Prostate gland (tissue), 2 donors: ENCODE data around the gene SPARCL1. TPM values are rescaled to one million over a fixed set of nuclear protein-coding genes. Genes with fewer than 3 reads are reported as not detected.

ENCODE experiments used
- DNase-seq: peaks from one replicate; pipeline ENCODE4 v3.0.0-alpha.2; 2019; ENCODE audit warnings: low spot score
- H3K27ac ChIP-seq, 2 donors: fragments of 200-600 bp; sonication (generic); 2 replicates each; pipeline ENCODE4 v1.5.1; 2017 to 2019
- H3K27me3 ChIP-seq: fragments of 200-600 bp; sonication (generic); replicated peaks from 2 replicates; pipeline ENCODE4 v1.5.1; 2019; ENCODE audit not compliant: insufficient read depth
- H3K36me3 ChIP-seq, 2 donors: fragments of 200-600 bp; sonication (generic); 1 replicate in 1 of 2; 2 replicates in 1 of 2; pipeline versions ENCODE4 v1.5.1 to v1.8.1; 2017 to 2019
- H3K4me1 ChIP-seq: fragments of 200-600 bp; sonication (generic); replicated peaks from 2 replicates; pipeline ENCODE4 v1.5.1; 2019
- H3K4me3 ChIP-seq, 2 donors: fragments of 200-600 bp; sonication (generic); 2 replicates each; pipeline ENCODE4 v1.5.1; 2017 to 2019
- H3K9me3 ChIP-seq: fragments of 200-600 bp; sonication (generic); 2 replicates; pipeline ENCODE4 v1.5.1; 2017
- CTCF ChIP-seq, 4 experiments: fragments of 200-600 bp in 2 of 4; fragments of 450-650 bp in 2 of 4; sonication (generic) in 2 of 4; IDR thresholded peaks; 1 replicate in 3 of 4; 2 replicates in 1 of 4; pipeline ENCODE4 v1.5.1; 2016 to 2019; ENCODE audit warnings: antibody characterized with exemption in 4 of 4, mild to moderate bottlenecking in 2 of 4, moderate library complexity in 2 of 4
- POLR2A ChIP-seq: fragments of 450-650 bp; IDR thresholded peaks from one replicate; pipeline ENCODE4 v1.6.1; 2016; ENCODE audit warnings: antibody characterized with exemption, mild to moderate bottlenecking
- POLR2AphosphoS5 ChIP-seq: sonication (generic); formaldehyde crosslinking; IDR thresholded peaks from one replicate; pipeline ENCODE4 v1.6.1; 2017; ENCODE audit warnings: antibody characterized with exemption
- WGBS: methylation state at CpG from one replicate; pipeline ENCODE4 v1.1.5; 2018; 5-methylcytosine and 5-hydroxymethylcytosine counted together
- intact Hi-C: fragments of 100-400 bp; cut with DNase I; formaldehyde crosslinking; loops from one replicate; pipeline ENCODE4 v1.14.2; 2022
- total RNA-seq, 2 donors: library from RNA; depleted of rRNA; stranded (reverse); fragments of >200 nt; gene quantifications; one replicate each; pipeline ENCODE4 v1.1.0, GENCODE V29; 2016

Gene SPARCL1
- total RNA-seq, 2 donors from 2014 or later = 248 to 377 TPM

- no peak for TF ChIP-seq CTCF (IDR thresholded peaks at IDR 0.05)
- TF ChIP-seq POLR2A = no peak
- no peak for TF ChIP-seq POLR2AphosphoS5
- Histone ChIP-seq H3K9me3 (no peaks in the 10 kb centered on the region), H3K4me3 (no peak overlapping the region), H3K36me3 (no peaks in the 10 kb centered on the region), H3K4me1 (no peaks in the 10 kb centered on the region), H3K27ac (peak overlapping the region; percentile 88), H3K27me3 (no peaks in the 10 kb centered on the region)
- WGBS = 44% methylated on average over 1 of the region's 1 CpG
- no peak for DNase-seq
- intact Hi-C loops = loop anchor here (10.0 kb wide), 1 partner anchor 763 kb away; the partner anchor contains the start of gene PPM1K
These were observed 7.9 kb downstream of the SPARCL1 start for GRCh38 chr4:87521319-87521718.

- H3K27ac ChIP-seq = peak overlapping the region; percentile 29 to 88
- no peaks in the 10 kb centered on the region for H3K4me1 ChIP-seq
- 87% methylated on average over 2 of the region's 2 CpGs for WGBS
These were observed 11.6 kb downstream of the SPARCL1 start for GRCh38 chr4:87517621-87518020.

GRCh38 chr4:87516683-87517082 is 12.5 kb downstream of the SPARCL1 start:
- Histone ChIP-seq H3K4me1 (no peaks in the 10 kb centered on the region), H3K27ac (peak overlapping the region; percentile 35 to 88)

More at GRCh38 chr4:87517621-87518020, 11.6 kb downstream of the SPARCL1 start:
- Histone ChIP-seq H3K4me3 (no peak overlapping the region), H3K36me3 (no peaks in the 10 kb centered on the region), H3K27me3 (no peaks in the 10 kb centered on the region), H3K9me3 (no peaks in the 10 kb centered on the region)
- no peak for TF ChIP-seq POLR2A
- TF ChIP-seq POLR2AphosphoS5 = no peak
- DNase-seq = no peak
- intact Hi-C loops = no loop called here

GRCh38 chr4:87512400-87512799 is 16.8 kb downstream of the SPARCL1 start:
- 49% methylated on average over 1 of the region's 1 CpG for WGBS
- H3K27ac ChIP-seq = no peak overlapping the region
- intact Hi-C loops = no loop called here
- no peaks in the 10 kb centered on the region for H3K36me3 ChIP-seq
- TF ChIP-seq POLR2A (no peak), POLR2AphosphoS5 (no peak), CTCF (IDR thresholded peaks at IDR 0.05) (no peak)
- no peaks in the 10 kb centered on the region for H3K27me3 ChIP-seq
- no peaks in the 10 kb centered on the region for H3K4me1 ChIP-seq
- DNase-seq = no peak
- no peak overlapping the region for H3K4me3 ChIP-seq
- H3K9me3 ChIP-seq = no peaks in the 10 kb centered on the region

More at GRCh38 chr4:87516683-87517082, 12.5 kb downstream of the SPARCL1 start:
- intact Hi-C loops = no loop called here
- no peak for DNase-seq
- Histone ChIP-seq H3K9me3 (no peaks in the 10 kb centered on the region), H3K27me3 (no peaks in the 10 kb centered on the region), H3K36me3 (no peaks in the 10 kb centered on the region), H3K4me3 (no peak overlapping the region)
- TF ChIP-seq POLR2A = no peak
- no peak for TF ChIP-seq POLR2AphosphoS5
- TF ChIP-seq CTCF (IDR thresholded peaks at IDR 0.05) = no peak
- WGBS = 89% methylated on average over 3 of the region's 3 CpGs

- intact Hi-C loops = no loop called here
- no peaks in the 10 kb centered on the region for H3K4me1 ChIP-seq
These were observed 17.7 kb downstream of the SPARCL1 start for GRCh38 chr4:87511500-87511899.

More at GRCh38 chr4:87511500-87511899, 17.7 kb downstream of the SPARCL1 start:
- H3K9me3 ChIP-seq = no peaks in the 10 kb centered on the region
- WGBS = 71% methylated on average over 2 of the region's 2 CpGs
- H3K36me3 ChIP-seq = no peaks in the 10 kb centered on the region
- TF ChIP-seq POLR2AphosphoS5 (no peak), CTCF (IDR thresholded peaks at IDR 0.05) (no peak), POLR2A (no peak)
- no peak for DNase-seq
- no peak overlapping the region for H3K4me3 ChIP-seq
- H3K27me3 ChIP-seq = no peaks in the 10 kb centered on the region
- no peak overlapping the region for H3K27ac ChIP-seq
